HUES6 (cell line): ENCODE data around the gene PSME4.

ENCODE experiments used
- H3K27ac ChIP-seq: 2 replicates; pipeline ENCODE4 v1.7.0; 2013; ENCODE audit warnings: low read depth, mild to moderate bottlenecking, low read length, inconsistent platforms
- H3K27me3 ChIP-seq: 2 replicates; pipeline ENCODE4 v1.6.1; 2013; ENCODE audit warnings: low read length; ENCODE audit not compliant: control insufficient read depth, insufficient read depth
- H3K36me3 ChIP-seq: 2 replicates; pipeline ENCODE4 v1.6.1; 2013; ENCODE audit warnings: low read length; ENCODE audit not compliant: control insufficient read depth, insufficient read depth
- H3K4me1 ChIP-seq: 2 replicates; pipeline ENCODE4 v1.6.1; 2013; ENCODE audit warnings: low read length; ENCODE audit not compliant: control insufficient read depth, insufficient read depth
- H3K4me3 ChIP-seq: 2 replicates; pipeline ENCODE4 v1.5.1; 2013; ENCODE audit warnings: low read depth, low read length
- H3K9ac ChIP-seq: one replicate; pipeline ENCODE4 v1.6.1; 2013; ENCODE audit warnings: mild to moderate bottlenecking, low read length
- H3K9me3 ChIP-seq: 2 replicates; pipeline ENCODE4 v1.6.1; 2013; ENCODE audit warnings: low read depth, low read length; ENCODE audit not compliant: control insufficient read depth, insufficient read depth

Gene PSME4

GRCh38 chr2:53880756-53881155, 90.0 kb downstream of the PSME4 start:
- H3K36me3 ChIP-seq, result peaks cover 76% of the 10 kb centered on the region
- no peak overlapping the region for H3K9ac ChIP-seq
- H3K4me1 ChIP-seq, result no peaks in the 10 kb centered on the region
- no peak overlapping the region for H3K27ac ChIP-seq
- H3K27me3 ChIP-seq, result no peaks in the 10 kb centered on the region
- H3K9me3 ChIP-seq, result peaks cover 5% of the 10 kb centered on the region; the same call in 1 of the 2 replicates
- no peak overlapping the region for H3K4me3 ChIP-seq

GRCh38 chr2:53877556-53877955, 93.2 kb downstream of the PSME4 start:
- peaks cover 5% of the 10 kb centered on the region; the same call in 1 of the 2 replicates for H3K9me3 ChIP-seq
- peaks cover 73% of the 10 kb centered on the region for H3K36me3 ChIP-seq
- no peak overlapping the region for H3K9ac ChIP-seq
- H3K4me3 ChIP-seq, result no peak overlapping the region
- H3K4me1 ChIP-seq, result no peaks in the 10 kb centered on the region
- no peak overlapping the region for H3K27ac ChIP-seq
- no peaks in the 10 kb centered on the region for H3K27me3 ChIP-seq

DNA sequence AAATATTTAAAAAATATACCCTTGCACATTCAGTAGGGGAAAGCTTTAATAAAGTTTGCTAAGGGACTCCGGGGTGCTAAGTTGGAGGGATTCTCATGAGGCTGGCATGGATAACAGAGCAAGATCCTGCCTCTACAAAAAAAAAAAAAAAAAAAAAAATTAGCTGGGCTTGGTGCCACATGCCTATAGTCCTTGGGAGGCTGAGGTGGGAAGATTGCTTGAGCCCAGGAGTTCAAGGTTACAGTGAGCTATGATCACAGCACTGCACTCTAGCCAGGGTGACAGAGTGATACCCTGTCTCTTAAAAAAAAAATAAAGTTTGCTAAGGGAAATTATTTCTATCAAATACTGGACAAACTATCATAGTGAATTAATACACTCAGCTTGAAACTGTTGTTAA, 93.7 kb downstream of the PSME4 start:
- Histone ChIP-seq H3K9me3 (peaks cover 5% of the 10 kb centered on the region; the same call in 1 of the 2 replicates), H3K4me1 (no peaks in the 10 kb centered on the region), H3K27me3 (no peaks in the 10 kb centered on the region), H3K27ac (no peak overlapping the region), H3K36me3 (peaks cover 69% of the 10 kb centered on the region), H3K4me3 (no peak overlapping the region), H3K9ac (no peak overlapping the region)

- H3K9ac ChIP-seq, result no peak overlapping the region
- H3K36me3 ChIP-seq, result peaks cover 64% of the 10 kb centered on the region
- H3K4me3 ChIP-seq, result no peak overlapping the region
- H3K9me3 ChIP-seq, result peaks cover 5% of the 10 kb centered on the region; the same call in 1 of the 2 replicates
- no peaks in the 10 kb centered on the region for H3K27me3 ChIP-seq
- H3K27ac ChIP-seq, result no peak overlapping the region
- no peaks in the 10 kb centered on the region for H3K4me1 ChIP-seq
Observed at GRCh38 chr2:53874401-53874950, 96.3 kb downstream of the PSME4 start.

- no peaks in the 10 kb centered on the region for H3K9me3 ChIP-seq
- peaks cover 79% of the 10 kb centered on the region for H3K36me3 ChIP-seq
Observed at GRCh38 chr2:53867773-53868172, 103.0 kb downstream of the PSME4 start.

GRCh38 chr2:53867169-53867568, 103.6 kb downstream of the PSME4 start:
- peaks cover 79% of the 10 kb centered on the region for H3K36me3 ChIP-seq
- no peak overlapping the region for H3K9ac ChIP-seq
- no peak overlapping the region for H3K4me3 ChIP-seq
- H3K9me3 ChIP-seq, result no peaks in the 10 kb centered on the region
- H3K4me1 ChIP-seq, result no peaks in the 10 kb centered on the region
- H3K27me3 ChIP-seq, result no peaks in the 10 kb centered on the region
- H3K27ac ChIP-seq, result no peak overlapping the region

More at GRCh38 chr2:53867773-53868172, 103.0 kb downstream of the PSME4 start:
- Histone ChIP-seq H3K27me3 (no peaks in the 10 kb centered on the region), H3K27ac (no peak overlapping the region), H3K4me3 (no peak overlapping the region), H3K4me1 (no peaks in the 10 kb centered on the region), H3K9ac (no peak overlapping the region)

DNA sequence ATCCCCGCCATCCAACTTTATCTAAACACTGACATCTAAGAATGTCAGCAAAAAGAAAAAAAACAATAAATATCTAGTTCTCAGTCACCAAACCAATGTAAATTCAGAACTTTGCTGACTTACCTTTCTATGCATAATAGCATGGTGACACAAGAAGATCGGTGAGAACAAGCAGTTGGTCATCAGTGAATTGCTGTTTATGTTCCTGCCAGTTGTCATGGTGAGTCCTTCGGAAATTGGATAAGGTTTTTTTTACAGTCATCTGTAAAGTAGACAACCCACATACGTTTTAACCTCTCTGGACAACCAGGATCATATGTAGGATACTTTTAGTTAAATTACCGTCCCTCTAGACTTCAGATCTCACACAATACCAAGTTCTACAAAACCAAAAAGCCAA, 104.8 kb downstream of the PSME4 start:
- Histone ChIP-seq H3K9me3 (no peaks in the 10 kb centered on the region), H3K27me3 (no peaks in the 10 kb centered on the region), H3K9ac (no peak overlapping the region), H3K27ac (no peak overlapping the region), H3K4me3 (no peak overlapping the region), H3K36me3 (peaks cover 72% of the 10 kb centered on the region), H3K4me1 (no peaks in the 10 kb centered on the region)

DNA sequence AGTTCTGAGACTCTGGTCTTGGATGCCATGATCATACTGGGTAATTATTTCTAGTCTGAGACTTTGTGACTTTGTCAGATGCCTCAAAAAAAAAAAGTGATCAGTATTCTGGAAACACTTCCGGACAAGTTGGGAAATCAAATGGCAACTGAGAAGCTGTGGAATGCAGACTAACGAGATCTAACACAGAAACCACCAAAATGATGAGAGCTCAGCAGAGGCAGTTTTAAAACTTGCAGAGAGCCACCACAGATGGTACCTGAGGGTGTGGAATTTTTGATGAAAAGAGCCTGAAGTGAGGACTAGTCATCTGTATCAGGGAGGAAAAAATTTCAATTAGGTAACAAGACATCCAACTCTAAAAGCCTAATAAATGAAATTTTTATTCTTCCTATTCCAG, 105.5 kb downstream of the PSME4 start:
- Histone ChIP-seq H3K36me3 (peaks cover 68% of the 10 kb centered on the region), H3K9ac (no peak overlapping the region), H3K4me3 (no peak overlapping the region), H3K27me3 (no peaks in the 10 kb centered on the region), H3K9me3 (no peaks in the 10 kb centered on the region), H3K27ac (no peak overlapping the region), H3K4me1 (no peaks in the 10 kb centered on the region)

DNA sequence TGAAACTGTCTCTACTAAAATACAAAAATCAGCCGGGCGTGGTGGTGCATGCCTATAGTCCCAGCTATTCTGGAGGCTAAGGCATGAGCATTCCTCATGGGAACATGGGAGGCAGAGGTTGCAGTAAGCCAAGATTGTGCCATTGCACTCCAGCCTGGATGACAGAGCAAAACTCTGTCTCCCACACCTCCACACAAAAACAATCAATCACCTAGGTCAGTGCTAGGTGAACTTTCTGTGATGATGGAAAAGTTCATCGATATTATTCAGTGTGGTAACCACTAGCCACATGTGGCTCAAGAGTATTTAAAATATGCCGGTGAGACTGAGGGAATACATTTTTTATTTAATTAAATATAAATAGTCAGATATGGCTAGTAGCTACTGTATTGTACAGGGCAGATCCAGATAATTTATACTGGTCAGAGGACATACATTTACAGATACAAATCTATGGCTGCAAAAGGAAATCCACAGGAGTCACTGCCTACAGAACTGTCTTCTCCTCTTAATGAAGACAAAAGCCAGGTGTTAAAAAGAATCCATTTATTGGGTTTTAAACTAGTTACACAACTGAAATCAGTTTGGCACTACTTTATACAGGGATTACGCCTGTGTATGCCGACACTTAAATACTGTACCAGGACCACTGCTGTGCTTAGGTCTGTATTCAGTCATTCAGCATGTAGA, 107.1 kb downstream of the PSME4 start:
- H3K4me1 ChIP-seq, result no peaks in the 10 kb centered on the region
- H3K27me3 ChIP-seq, result no peaks in the 10 kb centered on the region
- no peak overlapping the region for H3K27ac ChIP-seq
- peaks cover 53% of the 10 kb centered on the region for H3K36me3 ChIP-seq
- no peak overlapping the region for H3K9ac ChIP-seq
- H3K4me3 ChIP-seq, result no peak overlapping the region
- H3K9me3 ChIP-seq, result no peaks in the 10 kb centered on the region

GRCh38 chr2:53861824-53862223, 109.0 kb downstream of the PSME4 start:
- no peak overlapping the region for H3K4me3 ChIP-seq
- H3K36me3 ChIP-seq, result peaks cover 39% of the 10 kb centered on the region
- no peaks in the 10 kb centered on the region for H3K4me1 ChIP-seq
- no peaks in the 10 kb centered on the region for H3K27me3 ChIP-seq
- H3K27ac ChIP-seq, result no peak overlapping the region
- no peak overlapping the region for H3K9ac ChIP-seq
- H3K9me3 ChIP-seq, result no peaks in the 10 kb centered on the region

DNA sequence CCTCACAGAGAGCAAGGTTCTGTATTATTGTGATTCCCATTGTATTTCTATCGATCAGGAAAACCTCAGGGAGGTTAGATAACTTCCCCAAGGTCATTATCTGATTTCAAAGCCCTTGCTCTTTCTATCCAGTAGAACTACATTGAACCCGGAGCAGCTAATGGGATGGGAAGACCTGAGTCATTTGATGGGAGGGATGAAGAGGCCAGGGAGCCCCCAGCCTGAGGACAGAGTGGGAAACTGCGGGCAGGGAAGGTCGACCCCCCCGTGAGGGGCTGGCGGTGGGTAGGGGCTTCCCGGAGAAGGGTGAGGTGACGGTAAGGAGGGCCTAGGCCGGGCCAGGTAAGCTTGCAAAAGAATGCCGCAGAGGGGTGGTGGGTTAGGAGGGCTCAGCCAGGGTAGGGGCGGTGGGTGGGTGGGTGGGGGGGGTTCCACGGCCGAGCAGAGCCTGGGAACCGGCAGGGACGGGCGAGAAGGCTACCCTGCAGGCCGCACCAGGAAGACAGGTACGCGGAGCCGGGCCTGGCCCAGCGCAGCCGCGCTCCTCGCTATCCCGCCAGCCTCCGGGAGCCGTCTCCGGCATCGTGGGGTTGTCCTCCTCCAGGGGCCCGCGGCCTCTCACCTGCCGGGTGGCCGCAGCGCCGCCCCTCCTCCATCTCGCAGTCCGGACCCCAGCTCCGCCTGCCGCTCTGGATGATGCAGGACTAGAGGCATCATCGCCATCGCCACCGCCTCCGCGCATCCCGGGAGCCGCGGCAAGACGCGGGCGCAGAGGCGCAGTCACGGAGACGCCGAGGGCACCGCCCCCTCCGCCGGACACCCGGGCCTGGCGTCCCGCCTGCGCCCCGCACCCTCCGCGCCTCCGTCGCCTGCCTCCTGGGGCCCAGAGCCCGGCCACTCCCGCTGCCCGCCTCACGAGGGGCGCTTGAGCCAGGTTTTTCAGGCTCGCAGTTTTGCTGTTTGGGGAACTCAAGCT, 111.3 kb downstream of the PSME4 start, which contains the start of gene GPR75:
Gene GPR75 (minus strand): TSS at position 762 of the 976 bp plus-strand sequence. CDS start 5,211 bp downstream, outside the sequence.
- no peak within 1 kb of the TSS for H3K9ac ChIP-seq
- H3K4me3 ChIP-seq, result peak within 1 kb of the TSS; percentile 56; the same call in 1 of the 2 replicates
- no peaks in the 10 kb centered on the region for H3K9me3 ChIP-seq
- H3K36me3 ChIP-seq, result peaks cover 27% of the 10 kb centered on the region
- H3K4me1 ChIP-seq, result no peaks in the 10 kb centered on the region
- no peaks in the 10 kb centered on the region for H3K27me3 ChIP-seq
- H3K27ac ChIP-seq, result no peak within 1 kb of the TSS
